Omental fat pad (tissue), 4 donors: Measurements from ENCODE around the gene TIMM29. TPM values are rescaled to one million over a fixed set of nuclear protein-coding genes. Genes with fewer than 3 reads are reported as not detected.
A peak's percentile ranks its signal among the peaks of the same experiment; 100 is the strongest.

Source experiments
- ATAC-seq: fragments of 150-250 bp; one replicate; pipeline ENCODE4 v1.9.1; 2016; ENCODE audit warnings: mild to moderate bottlenecking, moderate library complexity; ENCODE audit not compliant: low FRiP score
- DNase-seq: peaks from one replicate; pipeline ENCODE4 v3.0.0-alpha.2; 2019; ENCODE audit warnings: low spot score
- CTCF ChIP-seq, 3 donors: fragments of 450-650 bp; IDR thresholded peaks; one replicate each; pipeline ENCODE4 v1.5.1; 2016 to 2017; ENCODE audit warnings: antibody characterized with exemption in 3 of 3, mild to moderate bottlenecking in 3 of 3, moderate library complexity in 2 of 3
- total RNA-seq, 4 donors: library from RNA; depleted of rRNA; stranded (reverse); fragments of >200 nt; gene quantifications; one replicate each; pipeline ENCODE4 v1.1.0, GENCODE V29; 2016

TIMM29 gene
- total RNA-seq, 4 donors from 2014 or later, result 14.7 to 22.1 (median 20.3) TPM

GRCh38 chr19:10895920-10896319 lies 32.7 kb upstream of the TIMM29 start:
- DNase-seq (no peak), ATAC-seq (no peak)
- no peak for TF ChIP-seq CTCF (IDR thresholded peaks at IDR 0.05)

GRCh38 chr19:10896851-10897526 lies 31.6 kb upstream of the TIMM29 start:
- no peak for DNase-seq
- ATAC-seq, result no peak
- TF ChIP-seq CTCF (IDR thresholded peaks at IDR 0.05), result no peak

GRCh38 chr19:10898633-10899032 lies 30.0 kb upstream of the TIMM29 start:
- DNase-seq, result no peak
- ATAC-seq, result no peak
- no peak for TF ChIP-seq CTCF (IDR thresholded peaks at IDR 0.05)

- DNase-seq, result no peak
- ATAC-seq, result peak; percentile 35
- no peak for TF ChIP-seq CTCF (IDR thresholded peaks at IDR 0.05)
These were observed 29.4 kb upstream of the TIMM29 start for GRCh38 chr19:10899151-10899653.

- no peak for TF ChIP-seq CTCF (IDR thresholded peaks at IDR 0.05)
- DNase-seq (no peak), ATAC-seq (no peak)
These were observed 20.7 kb upstream of the TIMM29 start for GRCh38 chr19:10907925-10908324.

- no peak for DNase-seq
- no peak for ATAC-seq
These were observed 20.1 kb upstream of the TIMM29 start for GRCh38 chr19:10908380-10908960.

More at GRCh38 chr19:10908380-10908960, 20.1 kb upstream of the TIMM29 start:
- TF ChIP-seq CTCF (IDR thresholded peaks at IDR 0.05), result no peak
